SK-N-SH (cell line): Measurements from ENCODE around the gene NTSR2. TPM values are rescaled to one million over a fixed set of nuclear protein-coding genes. Genes with fewer than 3 reads are reported as not detected.

Source experiments
- CTCF ChIA-PET: fragments of 300-600, 350-600 bp; formaldehyde crosslinking; extraction: SDS; loops from one replicate; lab custom pipeline; 2021; lab: Yijun Ruan, JAX
- POLR2A ChIA-PET: fragments of 350-600 bp; sonication (Branson Sonifier 250); formaldehyde crosslinking; extraction: SDS; loops from one replicate; lab custom pipeline; 2020; ENCODE audit warnings: antibody characterized with exemption, inconsistent platforms; lab: Yijun Ruan, JAX
- DNase-seq: peaks from one replicate; pipeline ENCODE4 v3.0.0; 2012
- H2AFZ ChIP-seq: fragments of 200-600 bp; sonication (generic); 2 replicates; pipeline ENCODE4 v1.8.1; 2016; ENCODE audit warnings: antibody characterized with exemption, mild to moderate bottlenecking, low read depth
- H3F3A ChIP-seq: fragments of 200-600 bp; sonication (generic); replicated peaks from 2 replicates; pipeline ENCODE3; 2016; ENCODE audit warnings: antibody characterized with exemption, mild to moderate bottlenecking; ENCODE audit not compliant: insufficient read depth
- H3K27ac ChIP-seq, 2 experiments: fragments of 200-500 bp in 1 of 2; fragments of 200-600 bp in 1 of 2; sonication (Bioruptor generic) in 1 of 2; sonication (generic), shearing (Covaris generic) in 1 of 2; 2 replicates each; pipeline versions ENCODE4 v1.5.1 to v1.6.1; 2014 to 2016; ENCODE audit warnings: low read depth in 2 of 2, inconsistent platforms in 1 of 2, low read length in 1 of 2, mild to moderate bottlenecking in 1 of 2, mixed read lengths in 1 of 2
- H3K27me3 ChIP-seq: fragments of 200-600 bp; sonication (generic), shearing (Covaris generic); 2 replicates; pipeline ENCODE4 v1.6.1; 2016; ENCODE audit warnings: mixed run types; ENCODE audit not compliant: insufficient read depth
- H3K36me3 ChIP-seq, 2 experiments: fragments of 200-500 bp in 1 of 2; fragments of 200-600 bp in 1 of 2; sonication (Bioruptor generic) in 1 of 2; sonication (generic) in 1 of 2; replicated peaks in 1 of 2; 2 replicates each; pipeline versions ENCODE3 to v1.5.1; 2014 to 2016; ENCODE audit warnings: low read length in 1 of 2, mild to moderate bottlenecking in 1 of 2; ENCODE audit not compliant: insufficient read depth in 2 of 2, control insufficient read depth in 1 of 2
- H3K4me1 ChIP-seq, 2 experiments: fragments of 200-500 bp in 1 of 2; fragments of 200-600 bp in 1 of 2; sonication (Bioruptor generic) in 1 of 2; sonication (generic), shearing (Covaris generic) in 1 of 2; 2 replicates each; pipeline versions ENCODE4 v1.5.1 to v1.6.1; 2014 to 2016; ENCODE audit warnings: low read depth in 1 of 2, low read length in 1 of 2, mixed run types in 1 of 2; ENCODE audit not compliant: insufficient read depth in 2 of 2, control insufficient read depth in 1 of 2
- H3K4me2 ChIP-seq: fragments of 200-600 bp; sonication (generic), shearing (Covaris generic); 2 replicates; pipeline ENCODE4 v1.6.1; 2017; ENCODE audit warnings: mixed run types
- H3K4me3 ChIP-seq, 2 experiments: fragments of 200-500 bp in 1 of 2; fragments of 200-600 bp in 1 of 2; sonication (Bioruptor generic) in 1 of 2; sonication (generic), shearing (Covaris generic) in 1 of 2; 2 replicates each; pipeline versions ENCODE4 v1.5.1 to v1.8.1; 2014 to 2016; ENCODE audit warnings: low read depth in 2 of 2, inconsistent platforms in 1 of 2, low read length in 1 of 2, mild to moderate bottlenecking in 1 of 2, mixed read lengths in 1 of 2, moderate library complexity in 1 of 2
- H3K79me2 ChIP-seq: fragments of 200-600 bp; sonication (generic); 2 replicates; pipeline ENCODE4 v1.8.1; 2017; ENCODE audit warnings: mild to moderate bottlenecking; ENCODE audit not compliant: insufficient read depth
- H3K9ac ChIP-seq: fragments of 200-600 bp; sonication (generic); 2 replicates; pipeline ENCODE4 v1.6.1; 2017; ENCODE audit warnings: mixed run types
- H3K9me2 ChIP-seq: fragments of 200-600 bp; sonication (generic); 2 replicates; pipeline ENCODE4 v1.6.1; 2017; ENCODE audit warnings: mixed run types
- H3K9me3 ChIP-seq: fragments of 200-600 bp; sonication (generic); 2 replicates; pipeline ENCODE4 v1.6.1; 2017; ENCODE audit warnings: mixed run types, mild to moderate bottlenecking, moderate library complexity
- H4K20me1 ChIP-seq: fragments of 200-600 bp; sonication (generic); 2 replicates; pipeline ENCODE4 v1.6.1; 2017; ENCODE audit warnings: mild to moderate bottlenecking, mixed run types; ENCODE audit not compliant: insufficient read depth
- ELF1 ChIP-seq: IDR thresholded peaks from 2 replicates; pipeline ENCODE4 v1.4.0; 2012
- EP300 ChIP-seq, 2 experiments: IDR thresholded peaks; 2 replicates each; pipeline versions ENCODE4 v1.4.0 to v1.6.1; 2012; ENCODE audit warnings: borderline replicate concordance in 1 of 2, low read depth in 1 of 2, low read length in 1 of 2
- EZH2phosphoT487 ChIP-seq: fragments of 200-600 bp; sonication (generic); IDR thresholded peaks from 2 replicates; pipeline ENCODE4 v1.6.1; 2017; ENCODE audit warnings: low read depth, mixed run types, mild to moderate bottlenecking, antibody characterized with exemption, moderate library complexity, borderline replicate concordance
- FOSL2 ChIP-seq: IDR thresholded peaks from 2 replicates; pipeline ENCODE4 v1.4.0; 2012; ENCODE audit warnings: low read depth, mild to moderate bottlenecking, moderate library complexity, borderline replicate concordance
- GABPA ChIP-seq: IDR thresholded peaks from 2 replicates; pipeline ENCODE4 v1.4.0; 2012; ENCODE audit warnings: low read depth, mild to moderate bottlenecking
- JUND ChIP-seq: IDR thresholded peaks from 2 replicates; pipeline ENCODE4 v1.4.0; 2012
- MEF2A ChIP-seq: IDR thresholded peaks from 2 replicates; pipeline ENCODE4 v1.4.0; 2012; ENCODE audit warnings: low read depth, borderline replicate concordance
- NFIC ChIP-seq: IDR thresholded peaks from 2 replicates; pipeline ENCODE4 v1.4.0; 2012; ENCODE audit warnings: borderline replicate concordance
- POLR2AphosphoS5 ChIP-seq: IDR thresholded peaks from 2 replicates; pipeline ENCODE4 v1.6.1; 2012; ENCODE audit warnings: low read depth, low read length
- RAD21 ChIP-seq: IDR thresholded peaks from 2 replicates; pipeline ENCODE4 v1.6.1; 2012; ENCODE audit warnings: mild to moderate bottlenecking, low read length
- YY1 ChIP-seq: IDR thresholded peaks from 2 replicates; pipeline ENCODE4 v1.4.0; 2012; ENCODE audit warnings: low read depth, mild to moderate bottlenecking
- WGBS: methylation state at CpG from one replicate; pipeline ENCODE4 v1.1.6; 2017; ENCODE audit warnings: low lambda C conversion rate; 5-methylcytosine and 5-hydroxymethylcytosine counted together
- polyA plus RNA-seq, 3 experiments: library from polyadenylated mRNA; depleted of rRNA; stranded (reverse); fragments of >200 nt; gene quantifications; 2 replicates each; pipeline ENCODE4 v1.2.3, GENCODE V29; 2012
- TF ChIP-seq, protein P1 (sequence below): fragments of 150-350 bp; IDR thresholded peaks from 2 replicates; pipeline ENCODE4 v1.6.1; 2016; ENCODE audit warnings: mild to moderate bottlenecking, low read depth, low read length
- TF ChIP-seq, protein P2 (sequence below): IDR thresholded peaks from 2 replicates; pipeline ENCODE4 v1.4.0; 2012; ENCODE audit warnings: low read depth
- TF ChIP-seq, protein P3 (sequence below): fragments of 150-350 bp; IDR thresholded peaks from 2 replicates; pipeline ENCODE4 v1.6.1; 2017; ENCODE audit warnings: antibody characterized with exemption, low read length, low read depth, borderline replicate concordance
- TF ChIP-seq, protein P4 (sequence below): IDR thresholded peaks from 2 replicates; pipeline ENCODE4 v1.4.0; 2012; ENCODE audit warnings: low read depth, borderline replicate concordance
- TF ChIP-seq, protein P5 (sequence below): fragments of 200-600 bp; sonication (generic); IDR thresholded peaks from 2 replicates; pipeline ENCODE4 v1.6.1; 2017; ENCODE audit warnings: antibody characterized with exemption, mild to moderate bottlenecking, moderate library complexity

The NTSR2 gene
- polyA plus RNA-seq, 1 of the 3 experiments (the other 2 are of a cell fraction): not detected

DNA sequence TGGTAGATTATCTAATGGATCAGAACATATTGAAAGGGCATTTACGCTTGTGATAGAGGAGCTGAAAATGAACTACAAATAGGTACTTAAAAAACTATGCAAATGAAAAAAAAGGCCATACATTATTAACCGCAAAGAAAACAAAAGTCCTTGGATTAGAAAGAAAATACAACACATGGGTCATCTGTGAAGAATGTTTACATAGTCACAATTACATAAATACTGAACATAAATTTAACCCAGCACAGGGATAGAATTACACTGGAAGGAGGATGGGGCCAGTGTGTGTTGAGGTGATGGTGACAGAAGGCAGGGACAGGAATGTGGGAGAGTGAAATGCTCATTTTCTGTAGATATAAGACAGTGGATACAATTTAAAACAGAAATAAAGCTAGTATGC is 6.6 kb downstream of the NTSR2 start:
- no peak overlapping the region for H3K27ac ChIP-seq
- H3K9ac ChIP-seq: no peak overlapping the region
- H3K4me1 ChIP-seq: no peaks in the 10 kb centered on the region
- no peaks in the 10 kb centered on the region for H3K9me2 ChIP-seq
- H3K9me3 ChIP-seq: no peaks in the 10 kb centered on the region; the same call in 1 of the 2 replicates
- no peak overlapping the region for H2AFZ ChIP-seq
- H3K36me3 ChIP-seq: no peaks in the 10 kb centered on the region
- ChIA-PET POLR2A (interaction anchor here (0.6 kb wide), 1 partner anchor 11 kb away, joined by 4 read pairs; no protein-coding TSS in a partner anchor), CTCF (interaction anchor here (1.1 to 7.7 kb wide), 8 partner anchors 18 to 186 kb away, joined by 3 to 48 read pairs (median 6); partner anchors contain the start of gene LPIN1)
- DNase-seq: no peak
- no peaks in the 10 kb centered on the region for H3F3A ChIP-seq
- TF ChIP-seq NFIC (no peak), JUND (no peak), POLR2AphosphoS5 (no peak)
- TF ChIP-seq, protein P1, sequence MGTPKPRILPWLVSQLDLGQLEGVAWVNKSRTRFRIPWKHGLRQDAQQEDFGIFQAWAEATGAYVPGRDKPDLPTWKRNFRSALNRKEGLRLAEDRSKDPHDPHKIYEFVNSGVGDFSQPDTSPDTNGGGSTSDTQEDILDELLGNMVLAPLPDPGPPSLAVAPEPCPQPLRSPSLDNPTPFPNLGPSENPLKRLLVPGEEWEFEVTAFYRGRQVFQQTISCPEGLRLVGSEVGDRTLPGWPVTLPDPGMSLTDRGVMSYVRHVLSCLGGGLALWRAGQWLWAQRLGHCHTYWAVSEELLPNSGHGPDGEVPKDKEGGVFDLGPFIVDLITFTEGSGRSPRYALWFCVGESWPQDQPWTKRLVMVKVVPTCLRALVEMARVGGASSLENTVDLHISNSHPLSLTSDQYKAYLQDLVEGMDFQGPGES: no peak
- H4K20me1 ChIP-seq: no peaks in the 10 kb centered on the region
- WGBS: 64% methylated on average over 2 of the region's 2 CpGs
- no peaks in the 10 kb centered on the region for H3K79me2 ChIP-seq
- no peaks in the 10 kb centered on the region; the same call in 1 of the 2 replicates for H3K27me3 ChIP-seq
- H3K4me3 ChIP-seq: no peak overlapping the region; a peak in 1 of 4 replicates
- H3K4me2 ChIP-seq: no peak overlapping the region

DNA sequence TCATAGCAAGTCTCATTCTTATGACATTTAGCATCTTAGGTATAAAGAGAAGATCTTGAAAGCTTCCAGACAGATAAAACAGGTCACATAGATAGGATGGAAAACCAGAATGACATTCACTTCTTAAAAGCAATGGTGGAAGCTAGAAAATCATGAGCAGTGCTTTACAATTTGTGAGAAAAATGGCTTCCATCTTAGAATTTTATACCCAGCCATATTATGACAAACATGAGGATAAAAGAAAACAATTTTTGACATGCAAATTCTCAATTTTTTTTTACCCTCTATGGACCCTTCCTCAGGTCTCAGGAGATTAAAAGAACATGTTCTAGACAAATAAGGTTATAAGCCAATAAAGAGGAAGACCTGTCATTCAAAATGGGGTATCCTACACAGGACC is 7.1 kb downstream of the NTSR2 start:
- H3K79me2 ChIP-seq: no peaks in the 10 kb centered on the region
- TF ChIP-seq, protein P2, sequence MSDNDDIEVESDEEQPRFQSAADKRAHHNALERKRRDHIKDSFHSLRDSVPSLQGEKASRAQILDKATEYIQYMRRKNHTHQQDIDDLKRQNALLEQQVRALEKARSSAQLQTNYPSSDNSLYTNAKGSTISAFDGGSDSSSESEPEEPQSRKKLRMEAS: no peak
- TF ChIP-seq MEF2A: no peak
- no peak for TF ChIP-seq EZH2phosphoT487
- TF ChIP-seq ELF1: no peak
- no peak for TF ChIP-seq GABPA
- TF ChIP-seq, protein P3, sequence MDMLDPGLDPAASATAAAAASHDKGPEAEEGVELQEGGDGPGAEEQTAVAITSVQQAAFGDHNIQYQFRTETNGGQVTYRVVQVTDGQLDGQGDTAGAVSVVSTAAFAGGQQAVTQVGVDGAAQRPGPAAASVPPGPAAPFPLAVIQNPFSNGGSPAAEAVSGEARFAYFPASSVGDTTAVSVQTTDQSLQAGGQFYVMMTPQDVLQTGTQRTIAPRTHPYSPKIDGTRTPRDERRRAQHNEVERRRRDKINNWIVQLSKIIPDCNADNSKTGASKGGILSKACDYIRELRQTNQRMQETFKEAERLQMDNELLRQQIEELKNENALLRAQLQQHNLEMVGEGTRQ: no peak
- TF ChIP-seq POLR2AphosphoS5: no peak
- no peak for TF ChIP-seq RAD21
- no peak for TF ChIP-seq EP300 (IDR thresholded peaks at IDR 0.05; ENCODE audit: borderline replicate concordance in 1 of 2, low read depth in 1 of 2, low read length in 1 of 2)
- TF ChIP-seq FOSL2: no peak
- TF ChIP-seq, protein P4, sequence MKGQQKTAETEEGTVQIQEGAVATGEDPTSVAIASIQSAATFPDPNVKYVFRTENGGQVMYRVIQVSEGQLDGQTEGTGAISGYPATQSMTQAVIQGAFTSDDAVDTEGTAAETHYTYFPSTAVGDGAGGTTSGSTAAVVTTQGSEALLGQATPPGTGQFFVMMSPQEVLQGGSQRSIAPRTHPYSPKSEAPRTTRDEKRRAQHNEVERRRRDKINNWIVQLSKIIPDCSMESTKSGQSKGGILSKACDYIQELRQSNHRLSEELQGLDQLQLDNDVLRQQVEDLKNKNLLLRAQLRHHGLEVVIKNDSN: no peak
- TF ChIP-seq, protein P5, sequence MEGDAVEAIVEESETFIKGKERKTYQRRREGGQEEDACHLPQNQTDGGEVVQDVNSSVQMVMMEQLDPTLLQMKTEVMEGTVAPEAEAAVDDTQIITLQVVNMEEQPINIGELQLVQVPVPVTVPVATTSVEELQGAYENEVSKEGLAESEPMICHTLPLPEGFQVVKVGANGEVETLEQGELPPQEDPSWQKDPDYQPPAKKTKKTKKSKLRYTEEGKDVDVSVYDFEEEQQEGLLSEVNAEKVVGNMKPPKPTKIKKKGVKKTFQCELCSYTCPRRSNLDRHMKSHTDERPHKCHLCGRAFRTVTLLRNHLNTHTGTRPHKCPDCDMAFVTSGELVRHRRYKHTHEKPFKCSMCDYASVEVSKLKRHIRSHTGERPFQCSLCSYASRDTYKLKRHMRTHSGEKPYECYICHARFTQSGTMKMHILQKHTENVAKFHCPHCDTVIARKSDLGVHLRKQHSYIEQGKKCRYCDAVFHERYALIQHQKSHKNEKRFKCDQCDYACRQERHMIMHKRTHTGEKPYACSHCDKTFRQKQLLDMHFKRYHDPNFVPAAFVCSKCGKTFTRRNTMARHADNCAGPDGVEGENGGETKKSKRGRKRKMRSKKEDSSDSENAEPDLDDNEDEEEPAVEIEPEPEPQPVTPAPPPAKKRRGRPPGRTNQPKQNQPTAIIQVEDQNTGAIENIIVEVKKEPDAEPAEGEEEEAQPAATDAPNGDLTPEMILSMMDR: no peak
- no peak for TF ChIP-seq YY1
- TF ChIP-seq, all 33 proteins: peak for 0
- no peaks in the 10 kb centered on the region; the same call in 1 of the 2 replicates for H3K9me3 ChIP-seq
- H3K4me1 ChIP-seq: no peaks in the 10 kb centered on the region
- no peak overlapping the region for H2AFZ ChIP-seq
- H3F3A ChIP-seq: no peaks in the 10 kb centered on the region
- no peak overlapping the region; a peak in 1 of 4 replicates for H3K4me3 ChIP-seq
- H3K9ac ChIP-seq: no peak overlapping the region
- no peaks in the 10 kb centered on the region for H3K9me2 ChIP-seq
- CTCF ChIA-PET: interaction anchor here (1.1 to 7.7 kb wide), 7 partner anchors 19 to 185 kb away, joined by 3 to 48 read pairs (median 9); partner anchors contain the start of gene LPIN1
- no peaks in the 10 kb centered on the region; the same call in 1 of the 2 replicates for H3K27me3 ChIP-seq
- no peak overlapping the region for H3K4me2 ChIP-seq
- H3K36me3 ChIP-seq: no peaks in the 10 kb centered on the region
- no peaks in the 10 kb centered on the region for H4K20me1 ChIP-seq
- no peak for DNase-seq
- no peak overlapping the region for H3K27ac ChIP-seq
- POLR2A ChIA-PET: no interaction called here
